HepG2 (cell line): ENCODE results near the gene ADSS1. TPM values are rescaled to one million over a fixed set of nuclear protein-coding genes. Genes with fewer than 3 reads are reported as not detected.

Experiments used
- AGO1 ChIP-seq: fragments of 200-400 bp; formaldehyde crosslinking; IDR thresholded peaks from 2 replicates; pipeline ENCODE4 v1.6.1; 2017; ENCODE audit warnings: mild to moderate bottlenecking, low read depth, low read length, moderate library complexity; ENCODE audit not compliant: poor library complexity, severe bottlenecking
- ARNTL ChIP-seq: sonication (generic); formaldehyde crosslinking; IDR thresholded peaks from 2 replicates; pipeline ENCODE4 v1.4.0; 2020; ENCODE audit warnings: mild to moderate bottlenecking, missing genetic modification reagents
- ASH2L ChIP-seq: fragments of 300-600, 200-600 bp; sonication (generic); IDR thresholded peaks from 2 replicates; pipeline ENCODE4 v1.7.0; 2017; ENCODE audit warnings: low read depth, mild to moderate bottlenecking, moderate library complexity, mixed read lengths, low read length; ENCODE audit not compliant: insufficient read length
- CSRNP2 ChIP-seq: sonication (generic); formaldehyde crosslinking; conservative IDR thresholded peaks from 2 replicates; pipeline ENCODE4 v1.8.0; 2022; ENCODE audit warnings: low read depth, missing genetic modification reagents
- DNMT1 ChIP-seq: sonication (generic); formaldehyde crosslinking; IDR thresholded peaks from 2 replicates; pipeline ENCODE4 v1.5.1; 2020; ENCODE audit warnings: mild to moderate bottlenecking, missing genetic modification reagents
- HOXA3 ChIP-seq: sonication (generic); formaldehyde crosslinking; IDR thresholded peaks from 2 replicates; pipeline ENCODE4 v1.5.0; 2020; ENCODE audit warnings: missing genetic modification reagents
- JUN ChIP-seq: sonication (generic); formaldehyde crosslinking; IDR thresholded peaks from 2 replicates; pipeline ENCODE4 v1.4.0; 2020; ENCODE audit warnings: mild to moderate bottlenecking, missing genetic modification reagents
- KDM6A ChIP-seq: IDR thresholded peaks from 2 replicates; pipeline ENCODE4 v1.6.1; 2016; ENCODE audit warnings: low read depth
- MAZ ChIP-seq, 2 experiments: sonication (generic) in 1 of 2; formaldehyde crosslinking in 1 of 2; IDR thresholded peaks; 2 replicates each; pipeline versions ENCODE4 v1.5.0 to v1.6.1; 2012 to 2020; ENCODE audit warnings: low read depth in 2 of 2, mild to moderate bottlenecking in 2 of 2, borderline replicate concordance in 1 of 2, improper control_type of control experiment in 1 of 2, low read length in 1 of 2, missing genetic modification reagents in 1 of 2, moderate library complexity in 1 of 2
- RBFOX2 ChIP-seq: fragments of 200-400 bp; formaldehyde crosslinking; IDR thresholded peaks from 2 replicates; pipeline ENCODE4 v1.6.1; 2017; ENCODE audit warnings: low read depth, mild to moderate bottlenecking, low read length
- SOX6 ChIP-seq, 2 experiments: fragments of 450-650 bp in 1 of 2; sonication (generic) in 1 of 2; formaldehyde crosslinking in 1 of 2; IDR thresholded peaks; 2 replicates each; pipeline versions ENCODE4 v1.4.0 to v1.6.1; 2017 to 2020; ENCODE audit warnings: antibody characterized with exemption in 1 of 2, mild to moderate bottlenecking in 1 of 2, missing genetic modification reagents in 1 of 2
- ZFX ChIP-seq: sonication (generic); formaldehyde crosslinking; IDR thresholded peaks from 2 replicates; pipeline ENCODE4 v1.4.0; 2020; ENCODE audit warnings: mild to moderate bottlenecking, low read depth, missing genetic modification reagents, moderate library complexity
- ZNF225 ChIP-seq: sonication (generic); formaldehyde crosslinking; IDR thresholded peaks from 2 replicates; pipeline ENCODE4 v1.4.0; 2020; ENCODE audit warnings: mild to moderate bottlenecking, missing genetic modification reagents
- ZNF280B ChIP-seq: sonication (generic); formaldehyde crosslinking; IDR thresholded peaks from 2 replicates; pipeline ENCODE4 v1.5.0; 2020; ENCODE audit warnings: missing genetic modification reagents, mild to moderate bottlenecking, borderline replicate concordance
- ZNF501 ChIP-seq: sonication (generic); formaldehyde crosslinking; IDR thresholded peaks from 2 replicates; pipeline ENCODE4 v1.5.1; 2020; ENCODE audit warnings: mild to moderate bottlenecking, moderate library complexity, missing genetic modification reagents
- ZNF777 ChIP-seq: sonication (generic); formaldehyde crosslinking; IDR thresholded peaks from 2 replicates; pipeline ENCODE4 v1.4.0; 2020; ENCODE audit warnings: missing genetic modification reagents
- ZNF891 ChIP-seq: sonication (generic); formaldehyde crosslinking; IDR thresholded peaks from 2 replicates; pipeline ENCODE4 v1.5.0; 2020; ENCODE audit warnings: mild to moderate bottlenecking, missing genetic modification reagents
- polyA plus RNA-seq, 8 experiments: library from polyadenylated mRNA; depleted of rRNA in 3 of 8; stranded (reverse) in 7 of 8; unstranded in 1 of 8; fragments of >200 nt; fragmentation: Illumina TruSeq in 4 of 8; extraction: Trizol in 4 of 8; gene quantifications; 2 replicates each; pipeline versions ENCODE4 v1.2.1 to v1.2.3, GENCODE V29; 2011 to 2016; ENCODE audit warnings: low read depth in 4 of 8, missing spikeins in 1 of 8, mixed read lengths in 1 of 8; ENCODE audit not compliant: insufficient read depth in 1 of 8
- total RNA-seq, 5 experiments: library from RNA; depleted of rRNA; stranded (reverse); fragments of >200 nt; fragmentation: Illumina TruSeq; extraction: Trizol; gene quantifications; 2 replicates each; pipeline ENCODE4 v1.2.3, GENCODE V29; 2016; ENCODE audit warnings: low read depth in 1 of 5
- TF ChIP-seq, protein P1 (sequence below): sonication (generic); formaldehyde crosslinking; IDR thresholded peaks from 2 replicates; pipeline ENCODE4 v1.4.0; 2020; ENCODE audit warnings: mild to moderate bottlenecking, missing genetic modification reagents
- TF ChIP-seq, protein P2 (sequence below): IDR thresholded peaks from 2 replicates; pipeline ENCODE4 v1.6.1; 2016; ENCODE audit warnings: low read depth, borderline replicate concordance
- TF ChIP-seq, protein P3 (sequence below): sonication (generic); formaldehyde crosslinking; IDR thresholded peaks from 2 replicates; pipeline ENCODE4 v1.4.0; 2020; ENCODE audit warnings: missing genetic modification reagents

The ADSS1 gene
- total and polyA plus RNA-seq, 2 of the 13 experiments (the other 11 are each of a cell fraction or from before 2014, with no cell fraction given), result 1.0 to 36.7 TPM

GRCh38 chr14:104680806-104681688 lies 43.0 kb upstream of the ADSS1 start (continued):
- TF ChIP-seq MAZ (IDR thresholded peaks at IDR 0.05; ENCODE audit: borderline replicate concordance, low read depth, low read length) (no peak), MAZ (CRISPR knock-in tag; IDR thresholded peaks at IDR 0.05; ENCODE audit: low read depth) (no peak), ZNF777 (CRISPR knock-in tag) (peak; percentile 74), JUN (CRISPR knock-in tag) (0 out of 2 replicates have a peak, but pooled peaks have one; percentile 53), DNMT1 (CRISPR knock-in tag) (0 out of 2 replicates have a peak, but pooled peaks have one; percentile 42), AGO1 (no peak), KDM6A (CRISPR knock-in tag) (no peak), ZFX (CRISPR knock-in tag) (peak; percentile 76), ZNF280B (CRISPR knock-in tag) (peak; percentile 58; the same call in 1 of the 2 replicates), ZNF225 (CRISPR knock-in tag) (no peak), ASH2L (no peak), CSRNP2 (CRISPR knock-in tag) (no peak), ZNF501 (CRISPR knock-in tag) (no peak; the same call in 1 of the 2 replicates), ZNF891 (peak; percentile 43; the same call in 1 of the 2 replicates), ARNTL (CRISPR knock-in tag) (peak; percentile 68; the same call in 1 of the 2 replicates), RBFOX2 (no peak), SOX6 (IDR thresholded peaks at IDR 0.05) (no peak), SOX6 (CRISPR knock-in tag; IDR thresholded peaks at IDR 0.05) (peak; percentile 42), HOXA3 (CRISPR knock-in tag) (0 out of 2 replicates have a peak, but pooled peaks have one; percentile 36)
- TF ChIP-seq, protein P1, sequence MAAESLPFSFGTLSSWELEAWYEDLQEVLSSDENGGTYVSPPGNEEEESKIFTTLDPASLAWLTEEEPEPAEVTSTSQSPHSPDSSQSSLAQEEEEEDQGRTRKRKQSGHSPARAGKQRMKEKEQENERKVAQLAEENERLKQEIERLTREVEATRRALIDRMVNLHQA (CRISPR knock-in tag), result no peak
- TF ChIP-seq, protein P2, sequence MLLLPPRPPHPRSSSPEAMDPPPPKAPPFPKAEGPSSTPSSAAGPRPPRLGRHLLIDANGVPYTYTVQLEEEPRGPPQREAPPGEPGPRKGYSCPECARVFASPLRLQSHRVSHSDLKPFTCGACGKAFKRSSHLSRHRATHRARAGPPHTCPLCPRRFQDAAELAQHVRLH (CRISPR knock-in tag), result peak; percentile 12; the same call in 1 of the 2 replicates
- TF ChIP-seq, protein P3, sequence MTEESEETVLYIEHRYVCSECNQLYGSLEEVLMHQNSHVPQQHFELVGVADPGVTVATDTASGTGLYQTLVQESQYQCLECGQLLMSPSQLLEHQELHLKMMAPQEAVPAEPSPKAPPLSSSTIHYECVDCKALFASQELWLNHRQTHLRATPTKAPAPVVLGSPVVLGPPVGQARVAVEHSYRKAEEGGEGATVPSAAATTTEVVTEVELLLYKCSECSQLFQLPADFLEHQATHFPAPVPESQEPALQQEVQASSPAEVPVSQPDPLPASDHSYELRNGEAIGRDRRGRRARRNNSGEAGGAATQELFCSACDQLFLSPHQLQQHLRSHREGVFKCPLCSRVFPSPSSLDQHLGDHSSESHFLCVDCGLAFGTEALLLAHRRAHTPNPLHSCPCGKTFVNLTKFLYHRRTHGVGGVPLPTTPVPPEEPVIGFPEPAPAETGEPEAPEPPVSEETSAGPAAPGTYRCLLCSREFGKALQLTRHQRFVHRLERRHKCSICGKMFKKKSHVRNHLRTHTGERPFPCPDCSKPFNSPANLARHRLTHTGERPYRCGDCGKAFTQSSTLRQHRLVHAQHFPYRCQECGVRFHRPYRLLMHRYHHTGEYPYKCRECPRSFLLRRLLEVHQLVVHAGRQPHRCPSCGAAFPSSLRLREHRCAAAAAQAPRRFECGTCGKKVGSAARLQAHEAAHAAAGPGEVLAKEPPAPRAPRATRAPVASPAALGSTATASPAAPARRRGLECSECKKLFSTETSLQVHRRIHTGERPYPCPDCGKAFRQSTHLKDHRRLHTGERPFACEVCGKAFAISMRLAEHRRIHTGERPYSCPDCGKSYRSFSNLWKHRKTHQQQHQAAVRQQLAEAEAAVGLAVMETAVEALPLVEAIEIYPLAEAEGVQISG (CRISPR knock-in tag), result peak; percentile 57
